ENCODE data around the gene R3HDM2.

R3HDM2 gene

GRCh38 chr12:57430931-57431566 lies at the start of gene R3HDM2:
Gene R3HDM2, minus strand, starts transcription at chr12:57431043. Its CDS starts 120,615 bp downstream, at chr12:57310428.
- DNase-seq (ENCODE audit: low read depth, low spot score) = peak; percentile 97

- no peak for DNase-seq (ENCODE audit: low read depth, low spot score)
Measured at GRCh38 chr12:57479376-57480115, 48.7 kb upstream of the R3HDM2 start, which contains the start of gene ARHGAP9. Gene ARHGAP9, minus strand, starts transcription at chr12:57479866. Its CDS starts 460 bp downstream, at chr12:57479406.

- DNase-seq (ENCODE audit: low read depth, low spot score) = no peak
Measured at GRCh38 chr12:57479043-57479375, 48.2 kb upstream of the R3HDM2 start.

- peak; percentile 23 for DNase-seq (ENCODE audit: low read depth, low spot score)
Measured at GRCh38 chr12:57477710-57478681, 47.2 kb upstream of the R3HDM2 start.

GRCh38 chr12:57476993-57477709 lies 46.3 kb upstream of the R3HDM2 start:
- no peak for DNase-seq (ENCODE audit: low read depth, low spot score)

- DNase-seq (ENCODE audit: low read depth, low spot score) = no peak
Measured at GRCh38 chr12:57476162-57476992, 45.5 kb upstream of the R3HDM2 start.

- DNase-seq (ENCODE audit: low read depth, low spot score) = peak; percentile 54
Measured at GRCh38 chr12:57475271-57476161, 44.7 kb upstream of the R3HDM2 start.

- no peak for DNase-seq (ENCODE audit: low read depth, low spot score)
Measured at GRCh38 chr12:57474862-57475261, 44.0 kb upstream of the R3HDM2 start.

- no peak for DNase-seq (ENCODE audit: low read depth, low spot score)
Measured at GRCh38 chr12:57474430-57474829, 43.6 kb upstream of the R3HDM2 start.

GRCh38 chr12:57473886-57474285 lies 43.0 kb upstream of the R3HDM2 start:
- DNase-seq (ENCODE audit: low read depth, low spot score) = no peak

- DNase-seq (ENCODE audit: low read depth, low spot score) = no peak
Measured at GRCh38 chr12:57473392-57473791, 42.5 kb upstream of the R3HDM2 start.

GRCh38 chr12:57472391-57472790 lies 41.5 kb upstream of the R3HDM2 start:
- DNase-seq (ENCODE audit: low read depth, low spot score) = no peak

GRCh38 chr12:57471661-57472060 lies 40.8 kb upstream of the R3HDM2 start:
- DNase-seq (ENCODE audit: low read depth, low spot score) = no peak

- no peak for DNase-seq (ENCODE audit: low read depth, low spot score)
Measured at GRCh38 chr12:57470970-57471656, 40.3 kb upstream of the R3HDM2 start.

GRCh38 chr12:57470286-57470969 lies 39.6 kb upstream of the R3HDM2 start:
- no peak for DNase-seq (ENCODE audit: low read depth, low spot score)

GRCh38 chr12:57469296-57470164 lies 38.7 kb upstream of the R3HDM2 start:
- no peak for DNase-seq (ENCODE audit: low read depth, low spot score)

GRCh38 chr12:57467915-57468314 lies 37.1 kb upstream of the R3HDM2 start:
- no peak for DNase-seq (ENCODE audit: low read depth, low spot score)

All from ELF-1 (cell line).